WTC11 (cell line): Measurements from ENCODE around the gene CUEDC1.

ENCODE experiments used
- ATF3 ChIP-seq: sonication (generic); formaldehyde crosslinking; conservative IDR thresholded peaks from 2 replicates; pipeline ENCODE4 v1.8.1; 2022; ENCODE audit warnings: mild to moderate bottlenecking, missing genetic modification reagents
- CTCF ChIP-seq: fragments of 200-600 bp; IDR thresholded peaks from 2 replicates; pipeline ENCODE4 v1.8.0; 2022; ENCODE audit warnings: antibody characterized with exemption
- ETV6 ChIP-seq: sonication (generic); formaldehyde crosslinking; IDR thresholded peaks from 2 replicates; pipeline ENCODE4 v1.8.1; 2022; ENCODE audit warnings: mild to moderate bottlenecking, missing genetic modification reagents
- NR2C2 ChIP-seq: sonication (generic); formaldehyde crosslinking; IDR thresholded peaks from 2 replicates; pipeline ENCODE4 v1.8.0; 2022; ENCODE audit warnings: mild to moderate bottlenecking, missing genetic modification reagents
- SMAD3 ChIP-seq: sonication (generic); formaldehyde crosslinking; IDR thresholded peaks from 2 replicates; pipeline ENCODE4 v1.8.0; 2022; ENCODE audit warnings: missing genetic modification reagents, mild to moderate bottlenecking, borderline replicate concordance
- ZNF121 ChIP-seq: sonication (generic); formaldehyde crosslinking; IDR thresholded peaks from 2 replicates; pipeline ENCODE4 v1.8.0; 2023; ENCODE audit warnings: missing genetic modification reagents
- ZNF219 ChIP-seq: sonication (generic); formaldehyde crosslinking; IDR thresholded peaks from 2 replicates; pipeline ENCODE4 v1.8.0; 2023; ENCODE audit warnings: missing genetic modification reagents, mild to moderate bottlenecking, borderline replicate concordance
- ZNF263 ChIP-seq: sonication (generic); formaldehyde crosslinking; IDR thresholded peaks from 2 replicates; pipeline ENCODE4 v1.8.1; 2022; ENCODE audit warnings: low read depth, mild to moderate bottlenecking, moderate library complexity, missing genetic modification reagents

GRCh38 chr17:57908278-57908677 lies 46.9 kb downstream of the CUEDC1 start:
- TF ChIP-seq ATF3 (CRISPR knock-in tag) (no peak), ETV6 (CRISPR knock-in tag) (no peak), SMAD3 (no peak), ZNF263 (no peak), CTCF (no peak), NR2C2 (no peak), ZNF121 (no peak), ZNF219 (CRISPR knock-in tag) (no peak)
